ENCODE results near the gene AKAIN1.

Gene AKAIN1

GRCh38 chr18:5132987-5133386, 64.1 kb downstream of the AKAIN1 start:
- H3K4me3 Mint-ChIP-seq = no peak overlapping the region
- H3K27me3 Mint-ChIP-seq (ENCODE audit: low read depth) = peaks cover 3% of the 10 kb centered on the region
- no peaks in the 10 kb centered on the region for H3K36me3 Mint-ChIP-seq (ENCODE audit: low read depth)
- H3K27ac Mint-ChIP-seq = no peak overlapping the region
- no peaks in the 10 kb centered on the region for H3K4me1 Mint-ChIP-seq
- H3K9me3 Mint-ChIP-seq = no peaks in the 10 kb centered on the region
- TF ChIP-seq CTCF (IDR thresholded peaks at IDR 0.05; ENCODE audit: unreplicated experiment in 3 of 3) = no peak

GRCh38 chr18:5122272-5122671, 74.8 kb downstream of the AKAIN1 start:
- Mint-ChIP-seq H3K27me3 (ENCODE audit: low read depth) (peaks cover 4% of the 10 kb centered on the region), H3K9me3 (peaks cover 31% of the 10 kb centered on the region), H3K4me1 (no peaks in the 10 kb centered on the region), H3K36me3 (ENCODE audit: low read depth) (peaks cover 5% of the 10 kb centered on the region), H3K27ac (no peak overlapping the region), H3K4me3 (no peak overlapping the region)
- no peak for TF ChIP-seq CTCF (IDR thresholded peaks at IDR 0.05; ENCODE audit: unreplicated experiment in 3 of 3)

GRCh38 chr18:5110266-5110665, 86.8 kb downstream of the AKAIN1 start:
- H3K9me3 Mint-ChIP-seq = peaks cover 4% of the 10 kb centered on the region
- TF ChIP-seq CTCF (IDR thresholded peaks at IDR 0.05; ENCODE audit: unreplicated experiment in 3 of 3) = no peak
- H3K27me3 Mint-ChIP-seq (ENCODE audit: low read depth) = no peaks in the 10 kb centered on the region
- H3K27ac Mint-ChIP-seq = no peak overlapping the region
- H3K4me1 Mint-ChIP-seq = no peaks in the 10 kb centered on the region
- no peak overlapping the region for H3K4me3 Mint-ChIP-seq
- H3K36me3 Mint-ChIP-seq (ENCODE audit: low read depth) = no peaks in the 10 kb centered on the region

GRCh38 chr18:5107988-5108387, 89.1 kb downstream of the AKAIN1 start:
- no peaks in the 10 kb centered on the region for H3K27me3 Mint-ChIP-seq (ENCODE audit: low read depth)
- H3K36me3 Mint-ChIP-seq (ENCODE audit: low read depth) = no peaks in the 10 kb centered on the region
- H3K4me1 Mint-ChIP-seq = no peaks in the 10 kb centered on the region
- H3K4me3 Mint-ChIP-seq = no peak overlapping the region
- H3K9me3 Mint-ChIP-seq = no peaks in the 10 kb centered on the region
- no peak for TF ChIP-seq CTCF (IDR thresholded peaks at IDR 0.05; ENCODE audit: unreplicated experiment in 3 of 3)
- no peak overlapping the region for H3K27ac Mint-ChIP-seq

- TF ChIP-seq CTCF (IDR thresholded peaks at IDR 0.05; ENCODE audit: unreplicated experiment in 3 of 3) = no peak
- Mint-ChIP-seq H3K4me1 (no peaks in the 10 kb centered on the region), H3K9me3 (no peaks in the 10 kb centered on the region), H3K36me3 (ENCODE audit: low read depth) (no peaks in the 10 kb centered on the region), H3K4me3 (no peak overlapping the region), H3K27me3 (ENCODE audit: low read depth) (no peaks in the 10 kb centered on the region), H3K27ac (no peak overlapping the region)
Measured at GRCh38 chr18:5106730-5107129, 90.3 kb downstream of the AKAIN1 start.

GRCh38 chr18:5104246-5104645, 92.8 kb downstream of the AKAIN1 start:
- no peak overlapping the region for H3K4me3 Mint-ChIP-seq
- no peaks in the 10 kb centered on the region for H3K9me3 Mint-ChIP-seq
- no peak overlapping the region for H3K27ac Mint-ChIP-seq
- no peak for TF ChIP-seq CTCF (IDR thresholded peaks at IDR 0.05; ENCODE audit: unreplicated experiment in 3 of 3)
- H3K4me1 Mint-ChIP-seq = no peaks in the 10 kb centered on the region
- no peaks in the 10 kb centered on the region for H3K27me3 Mint-ChIP-seq (ENCODE audit: low read depth)
- H3K36me3 Mint-ChIP-seq (ENCODE audit: low read depth) = no peaks in the 10 kb centered on the region

Data from nephron (organoid).